ENCODE measurements around the gene AP5Z1.

DNA sequence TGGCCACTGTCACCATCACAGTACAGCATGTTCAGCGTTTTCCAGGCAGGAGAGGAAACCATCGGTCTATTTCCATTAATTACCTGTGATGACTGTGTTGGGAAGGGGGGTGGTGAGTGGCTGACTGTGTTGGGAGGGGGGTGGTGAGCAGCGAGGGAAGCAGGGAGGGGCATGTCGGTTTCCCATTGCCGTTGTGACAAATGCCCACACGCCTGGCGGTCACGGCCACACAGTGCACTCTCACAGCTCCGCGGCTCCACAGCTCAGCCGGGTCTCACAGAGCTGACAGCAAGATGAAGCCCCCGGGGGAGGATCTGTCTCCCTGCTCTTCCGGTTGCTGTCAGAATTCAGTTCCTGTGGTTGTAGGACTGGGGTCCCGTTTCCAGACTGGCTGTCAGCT is 39.0 kb downstream of the AP5Z1 start:
- TF ChIP-seq, protein P1, sequence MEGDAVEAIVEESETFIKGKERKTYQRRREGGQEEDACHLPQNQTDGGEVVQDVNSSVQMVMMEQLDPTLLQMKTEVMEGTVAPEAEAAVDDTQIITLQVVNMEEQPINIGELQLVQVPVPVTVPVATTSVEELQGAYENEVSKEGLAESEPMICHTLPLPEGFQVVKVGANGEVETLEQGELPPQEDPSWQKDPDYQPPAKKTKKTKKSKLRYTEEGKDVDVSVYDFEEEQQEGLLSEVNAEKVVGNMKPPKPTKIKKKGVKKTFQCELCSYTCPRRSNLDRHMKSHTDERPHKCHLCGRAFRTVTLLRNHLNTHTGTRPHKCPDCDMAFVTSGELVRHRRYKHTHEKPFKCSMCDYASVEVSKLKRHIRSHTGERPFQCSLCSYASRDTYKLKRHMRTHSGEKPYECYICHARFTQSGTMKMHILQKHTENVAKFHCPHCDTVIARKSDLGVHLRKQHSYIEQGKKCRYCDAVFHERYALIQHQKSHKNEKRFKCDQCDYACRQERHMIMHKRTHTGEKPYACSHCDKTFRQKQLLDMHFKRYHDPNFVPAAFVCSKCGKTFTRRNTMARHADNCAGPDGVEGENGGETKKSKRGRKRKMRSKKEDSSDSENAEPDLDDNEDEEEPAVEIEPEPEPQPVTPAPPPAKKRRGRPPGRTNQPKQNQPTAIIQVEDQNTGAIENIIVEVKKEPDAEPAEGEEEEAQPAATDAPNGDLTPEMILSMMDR (IDR thresholded peaks at IDR 0.05; ENCODE audit: low read depth, low read length) = no peak
- no peak for TF ChIP-seq EZH2phosphoT487 (IDR thresholded peaks at IDR 0.05; ENCODE audit: low read depth)
